ENCODE measurements around the gene CYP24A1.

CYP24A1 gene

DNA sequence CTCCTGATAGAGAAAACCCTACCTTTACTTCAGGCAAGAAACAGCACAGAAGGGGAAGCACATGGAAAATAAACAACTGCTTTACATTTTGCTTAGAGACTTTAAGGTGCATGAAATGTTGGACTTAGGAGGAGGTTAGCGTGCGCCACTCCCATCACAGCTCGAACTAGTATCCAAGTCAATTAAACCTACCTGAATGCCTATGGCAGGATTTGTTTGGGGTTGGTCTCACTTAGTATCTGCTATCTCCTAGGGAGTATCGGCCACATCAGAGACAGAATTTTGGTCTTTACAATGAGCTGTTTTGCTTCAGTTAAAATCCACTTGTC lies 12.0 kb downstream of the CYP24A1 start:
- TF ChIP-seq, protein P1, sequence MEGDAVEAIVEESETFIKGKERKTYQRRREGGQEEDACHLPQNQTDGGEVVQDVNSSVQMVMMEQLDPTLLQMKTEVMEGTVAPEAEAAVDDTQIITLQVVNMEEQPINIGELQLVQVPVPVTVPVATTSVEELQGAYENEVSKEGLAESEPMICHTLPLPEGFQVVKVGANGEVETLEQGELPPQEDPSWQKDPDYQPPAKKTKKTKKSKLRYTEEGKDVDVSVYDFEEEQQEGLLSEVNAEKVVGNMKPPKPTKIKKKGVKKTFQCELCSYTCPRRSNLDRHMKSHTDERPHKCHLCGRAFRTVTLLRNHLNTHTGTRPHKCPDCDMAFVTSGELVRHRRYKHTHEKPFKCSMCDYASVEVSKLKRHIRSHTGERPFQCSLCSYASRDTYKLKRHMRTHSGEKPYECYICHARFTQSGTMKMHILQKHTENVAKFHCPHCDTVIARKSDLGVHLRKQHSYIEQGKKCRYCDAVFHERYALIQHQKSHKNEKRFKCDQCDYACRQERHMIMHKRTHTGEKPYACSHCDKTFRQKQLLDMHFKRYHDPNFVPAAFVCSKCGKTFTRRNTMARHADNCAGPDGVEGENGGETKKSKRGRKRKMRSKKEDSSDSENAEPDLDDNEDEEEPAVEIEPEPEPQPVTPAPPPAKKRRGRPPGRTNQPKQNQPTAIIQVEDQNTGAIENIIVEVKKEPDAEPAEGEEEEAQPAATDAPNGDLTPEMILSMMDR (IDR thresholded peaks at IDR 0.05; ENCODE audit: insufficient read depth, low read depth, low read length, missing control alignments), result no peak
- H3K4me3 ChIP-seq (ENCODE audit: low read length), result no peak overlapping the region
- no peak for DNase-seq (ENCODE audit: low read depth)

DNA sequence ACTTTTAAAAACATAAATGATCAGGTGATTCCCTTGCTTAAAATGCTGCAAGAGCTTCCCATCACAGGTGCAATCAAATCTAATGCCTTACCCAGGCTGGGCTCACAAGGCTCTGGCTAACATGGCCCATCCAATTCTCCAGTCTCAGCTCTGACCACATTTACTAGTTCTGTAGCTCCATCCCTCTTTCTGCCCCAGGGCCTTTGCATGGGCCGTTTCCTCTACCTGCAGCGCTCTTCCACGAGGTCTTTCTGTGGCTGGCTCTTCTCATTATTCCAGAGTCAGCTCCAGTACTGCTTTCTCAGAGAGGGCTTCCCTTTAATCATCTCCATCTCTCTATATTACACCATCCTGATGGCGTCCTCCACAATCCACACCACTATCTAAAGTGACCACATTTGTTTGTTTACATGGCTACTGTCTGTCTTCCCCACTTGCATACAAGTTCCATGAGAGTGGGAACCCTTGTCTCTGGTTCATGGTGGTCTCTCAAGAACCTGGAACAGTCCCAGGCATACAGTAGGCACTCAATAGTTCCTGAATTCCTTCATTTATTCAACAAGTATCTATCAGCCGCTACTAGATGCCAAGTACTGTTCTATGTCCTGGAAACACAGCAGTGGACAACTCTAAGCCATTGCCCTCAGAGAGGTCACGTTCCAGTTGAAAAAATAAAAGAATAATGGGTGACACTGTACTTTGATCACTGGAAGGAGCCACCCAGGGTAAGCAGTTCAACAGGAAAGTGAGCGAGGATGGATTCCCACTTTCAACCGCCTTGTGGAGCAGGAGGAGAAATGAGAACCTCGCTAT lies 12.6 kb downstream of the CYP24A1 start:
- TF ChIP-seq, protein P1 (IDR thresholded peaks at IDR 0.05; ENCODE audit: insufficient read depth, low read depth, low read length, missing control alignments), result no peak
- H3K4me3 ChIP-seq (ENCODE audit: low read length), result no peak overlapping the region
- no peak for DNase-seq (ENCODE audit: low read depth)

DNA sequence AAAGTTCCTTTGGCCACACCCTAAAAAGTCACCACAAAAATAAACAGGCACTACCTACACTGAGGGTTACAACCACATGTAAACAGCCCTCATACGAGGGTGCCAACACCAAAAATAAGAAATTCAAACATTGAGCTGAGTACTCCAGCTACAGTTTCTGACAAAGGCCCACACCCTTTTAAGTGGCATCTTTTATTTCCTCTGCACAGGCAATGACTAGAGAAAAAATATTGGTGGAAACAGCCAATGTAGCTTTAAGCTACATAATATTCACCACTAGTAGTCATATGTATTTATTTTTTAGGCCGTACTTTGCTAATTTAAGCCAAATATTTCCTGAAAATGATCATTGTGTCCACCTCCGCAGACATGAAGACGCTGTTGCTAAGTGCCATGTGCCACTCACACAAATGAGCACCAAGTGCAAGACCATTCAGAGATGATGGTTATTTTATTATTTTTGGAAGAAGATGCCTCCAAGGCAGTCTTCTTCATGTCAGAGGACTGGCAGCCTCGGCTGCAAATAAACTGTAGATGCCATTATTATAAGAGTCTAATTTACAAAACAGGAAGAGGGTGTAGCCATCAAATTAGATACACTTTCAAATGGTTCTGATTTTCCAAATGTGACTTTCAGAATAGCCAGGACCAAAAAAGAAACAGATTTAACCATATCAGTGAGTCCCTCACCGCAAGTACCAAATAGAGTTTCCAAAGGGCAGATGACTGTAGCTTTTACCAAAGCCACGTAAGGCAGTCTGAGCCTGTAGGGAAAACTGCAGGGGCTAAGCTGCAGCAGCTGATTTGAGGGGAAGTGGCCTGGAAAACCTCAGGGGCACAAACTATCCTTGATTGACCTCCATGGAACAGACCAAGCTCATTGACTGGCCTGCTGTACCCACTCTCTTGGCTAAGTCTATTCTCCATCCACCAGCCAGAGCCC lies 13.4 kb downstream of the CYP24A1 start:
- TF ChIP-seq, protein P1 (IDR thresholded peaks at IDR 0.05; ENCODE audit: insufficient read depth, low read depth, low read length, missing control alignments), result no peak

DNA sequence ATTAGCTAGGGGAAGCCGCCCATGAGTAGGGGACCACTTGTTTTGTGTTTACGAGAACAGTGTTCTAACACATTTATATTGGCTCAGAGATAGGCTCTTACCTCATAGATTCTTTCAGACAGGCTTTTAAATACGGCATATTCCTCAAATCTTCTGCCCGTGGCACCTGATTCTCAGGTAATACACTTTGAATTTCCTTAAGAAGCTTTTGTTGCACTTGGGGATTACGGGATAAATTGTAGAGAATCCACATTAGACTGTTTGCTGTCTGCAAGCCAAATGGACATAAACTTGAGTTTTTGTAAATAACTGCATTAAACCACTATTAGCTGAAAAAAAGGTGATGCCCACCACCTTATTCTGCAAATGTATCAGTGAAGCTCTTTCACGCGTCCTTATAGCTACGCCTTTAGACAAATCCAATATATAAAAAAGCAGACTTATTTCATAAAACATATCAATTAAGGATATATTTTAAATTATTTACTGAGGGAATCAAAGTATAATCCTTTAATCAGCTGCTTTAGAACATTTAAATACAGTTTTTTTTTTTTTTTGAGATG lies 14.8 kb downstream of the CYP24A1 start:
- TF ChIP-seq, protein P1 (IDR thresholded peaks at IDR 0.05; ENCODE audit: insufficient read depth, low read depth, low read length, missing control alignments), result no peak
- DNase-seq (ENCODE audit: low read depth), result no peak
- H3K4me3 ChIP-seq (ENCODE audit: low read length), result no peak overlapping the region

More for the DNA sequence above, 13.4 kb downstream of the CYP24A1 start:
- no peak for DNase-seq (ENCODE audit: low read depth)
- H3K4me3 ChIP-seq (ENCODE audit: low read length), result no peak overlapping the region

DNA sequence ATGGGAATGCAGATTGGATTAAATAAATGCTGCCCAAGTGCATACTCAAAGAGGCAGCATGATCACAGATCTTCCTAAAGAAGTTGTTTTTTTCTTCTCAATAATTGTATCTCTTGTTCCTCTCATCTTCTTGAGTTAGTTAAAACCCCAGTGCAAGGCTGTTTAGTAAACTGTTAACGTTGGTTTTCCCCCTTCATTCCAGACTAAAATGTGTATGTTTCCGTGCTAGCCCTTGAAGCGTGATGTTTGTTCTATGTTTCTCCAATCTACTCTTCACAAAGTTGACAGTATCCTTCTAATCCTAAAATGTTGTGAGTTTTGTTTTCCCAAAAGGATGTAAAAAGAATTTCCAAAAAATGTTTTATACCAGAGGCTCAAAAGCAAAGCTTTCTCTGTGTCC lies 15.6 kb downstream of the CYP24A1 start:
- no peak overlapping the region for H3K4me3 ChIP-seq (ENCODE audit: low read length)
- TF ChIP-seq, protein P1 (IDR thresholded peaks at IDR 0.05; ENCODE audit: insufficient read depth, low read depth, low read length, missing control alignments), result no peak
- DNase-seq (ENCODE audit: low read depth), result no peak

DNA sequence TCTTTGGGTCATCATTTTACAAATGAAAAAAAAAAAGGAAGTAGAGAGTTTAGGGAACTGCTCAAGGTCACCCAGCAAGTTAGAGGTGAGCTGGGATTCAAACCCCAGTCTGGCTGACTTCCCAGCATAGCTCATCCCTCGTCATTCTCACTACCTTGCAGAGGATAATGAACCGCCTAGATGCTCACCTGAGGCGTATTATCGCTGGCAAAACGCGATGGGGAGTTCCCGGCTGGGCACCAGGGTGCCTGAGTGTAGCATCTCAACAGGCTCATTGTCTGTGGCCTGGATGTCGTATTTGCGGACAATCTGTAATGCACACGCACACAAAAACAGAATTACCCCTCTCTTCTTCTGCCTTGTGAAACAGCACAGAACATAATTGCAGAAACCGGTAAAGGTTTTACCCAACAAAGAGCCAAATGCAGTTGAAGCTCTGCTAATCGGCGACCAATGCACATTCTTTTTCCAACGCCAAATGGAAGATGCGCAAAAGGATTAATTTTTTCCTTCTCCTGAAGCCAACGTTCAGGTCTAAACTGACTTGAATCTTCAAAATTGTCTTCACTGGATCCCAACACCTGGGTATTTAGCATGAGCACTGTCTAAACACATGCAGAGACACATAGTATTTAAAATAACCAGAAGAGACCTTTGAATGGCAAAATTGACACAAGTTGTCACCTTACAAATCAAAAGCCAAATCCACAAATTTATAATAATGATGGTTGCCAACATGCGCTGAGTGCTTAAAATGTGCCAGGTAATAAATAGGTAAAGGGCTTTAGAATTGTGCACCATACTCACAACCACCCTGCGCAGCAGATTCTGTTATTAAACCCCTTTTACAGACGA lies 16.6 kb downstream of the CYP24A1 start:
- no peak for DNase-seq (ENCODE audit: low read depth)
- no peak overlapping the region for H3K4me3 ChIP-seq (ENCODE audit: low read length)
- TF ChIP-seq, protein P1 (IDR thresholded peaks at IDR 0.05; ENCODE audit: insufficient read depth, low read depth, low read length, missing control alignments), result no peak

Measured in epithelial cell of esophagus (primary cell).